Hepatic stellate cell (primary cell): ENCODE measurements around the gene PTPN14.

Experiments used
- DNase-seq: peaks from one replicate; pipeline ENCODE4 v3.0.0; 2011; ENCODE audit warnings: low spot score

The PTPN14 gene

DNA sequence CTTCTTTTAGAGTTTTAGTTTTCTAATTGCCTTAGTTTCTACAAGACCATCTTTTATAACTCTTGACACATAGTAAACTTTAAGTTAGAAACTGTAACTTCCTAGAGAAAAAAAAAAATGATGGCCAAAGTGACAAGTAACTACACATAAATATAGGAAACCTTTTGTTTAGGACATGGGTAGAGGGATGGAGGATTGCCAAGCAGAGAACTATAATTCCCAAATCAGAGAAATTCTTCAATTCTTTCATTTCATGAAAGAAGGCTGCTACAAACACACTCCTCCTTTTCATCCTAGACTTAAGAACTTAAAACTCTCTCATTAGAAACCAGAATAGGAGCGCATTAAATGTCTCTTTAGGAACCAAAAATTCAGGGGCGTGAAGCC, 125.0 kb downstream of the PTPN14 start:
- no peak for DNase-seq

DNA sequence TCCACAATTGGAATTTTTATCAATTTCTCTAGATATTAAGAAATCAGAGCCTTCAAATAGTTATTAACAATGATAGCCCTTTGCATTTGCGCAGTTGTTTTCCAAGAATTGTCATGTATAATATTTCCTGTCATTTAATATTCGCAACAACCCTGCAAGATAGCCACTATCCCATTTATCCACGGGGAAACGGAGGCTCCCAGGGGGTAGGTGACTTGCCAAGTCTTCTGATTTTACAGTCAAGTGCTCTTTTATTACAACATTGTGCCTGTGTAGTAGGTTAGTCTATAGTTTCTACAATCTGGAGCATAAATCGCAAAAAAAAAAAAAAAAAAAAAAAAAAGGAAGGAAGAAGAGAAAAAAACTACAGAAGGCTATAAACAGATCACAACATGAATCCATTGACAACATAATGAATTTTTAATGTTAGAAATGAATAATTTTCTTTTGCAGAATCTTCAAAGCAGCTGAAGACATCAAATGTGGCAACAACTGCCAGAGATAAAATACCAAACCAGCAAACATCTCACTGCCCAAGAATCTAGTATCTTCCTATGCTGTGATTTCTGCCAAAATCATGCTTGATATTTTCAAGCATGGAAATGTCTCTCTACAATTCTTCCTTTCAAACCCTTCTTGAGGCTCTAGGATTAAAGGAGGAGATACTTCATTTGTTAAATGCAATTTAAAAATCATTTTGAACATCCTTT, 125.5 kb downstream of the PTPN14 start:
- DNase-seq, result no peak

DNA sequence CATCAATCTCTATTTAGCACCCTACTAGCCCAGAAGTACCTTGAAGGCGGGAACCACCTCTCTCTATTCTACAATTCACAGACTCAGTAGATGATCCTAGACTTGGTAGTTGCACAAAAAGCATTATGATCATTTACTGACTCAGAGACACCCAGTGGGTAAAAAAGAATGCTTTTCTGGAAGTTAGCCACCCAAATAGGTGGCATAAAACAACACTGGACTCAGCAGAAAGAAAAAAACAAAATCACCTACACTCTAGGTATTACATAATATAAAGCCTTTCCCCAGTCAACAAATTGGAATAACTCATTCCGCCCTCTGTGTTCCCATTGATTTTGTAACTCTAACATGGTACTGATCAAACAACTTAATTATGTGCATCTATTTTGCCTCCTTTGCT, 126.3 kb downstream of the PTPN14 start:
- no peak for DNase-seq

DNA sequence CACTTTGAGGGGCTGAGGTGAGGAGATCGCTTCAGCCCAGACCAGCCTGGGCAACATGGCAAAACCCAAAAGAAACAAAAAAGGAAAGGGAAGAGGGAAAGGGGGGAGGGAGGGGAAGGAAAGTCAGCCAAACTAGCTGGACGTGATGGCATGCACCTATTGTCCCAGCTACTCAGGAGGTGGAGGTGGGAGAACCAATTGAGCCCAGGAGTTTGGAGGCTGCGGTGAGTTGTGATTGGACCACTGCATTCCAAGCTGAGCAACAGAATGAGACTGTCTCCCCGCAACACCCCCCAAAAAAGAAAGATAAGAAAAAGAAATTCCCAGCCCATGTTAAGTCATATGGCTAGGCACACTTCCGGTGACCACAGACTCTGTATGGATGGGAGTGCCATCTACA, 128.4 kb downstream of the PTPN14 start:
- DNase-seq, result no peak

DNA sequence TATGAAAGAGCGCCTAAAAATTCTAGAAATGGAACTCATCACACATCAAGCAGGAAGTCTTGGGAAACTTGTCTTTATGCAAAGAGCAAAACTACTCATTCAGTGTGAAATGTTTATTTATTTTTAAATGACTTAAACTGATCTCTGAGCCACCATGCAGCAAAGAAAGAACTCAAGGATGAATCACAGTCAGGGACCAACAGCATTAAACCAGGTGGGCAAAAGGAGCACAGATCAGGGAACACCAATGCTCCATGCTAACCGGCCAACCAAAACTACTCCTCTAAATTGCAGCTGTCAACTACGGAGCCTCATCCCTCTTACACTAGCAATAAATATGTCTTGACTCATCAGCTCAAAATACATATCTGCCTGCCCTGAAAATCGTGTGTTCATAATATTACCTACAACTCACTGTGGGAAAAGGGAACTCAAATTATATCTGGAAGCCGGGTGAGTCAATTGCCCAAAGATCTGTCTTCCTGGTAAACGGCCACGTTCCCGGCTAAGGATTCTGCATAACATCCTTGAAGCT, 129.2 kb downstream of the PTPN14 start:
- peak; percentile 47 for DNase-seq

DNA sequence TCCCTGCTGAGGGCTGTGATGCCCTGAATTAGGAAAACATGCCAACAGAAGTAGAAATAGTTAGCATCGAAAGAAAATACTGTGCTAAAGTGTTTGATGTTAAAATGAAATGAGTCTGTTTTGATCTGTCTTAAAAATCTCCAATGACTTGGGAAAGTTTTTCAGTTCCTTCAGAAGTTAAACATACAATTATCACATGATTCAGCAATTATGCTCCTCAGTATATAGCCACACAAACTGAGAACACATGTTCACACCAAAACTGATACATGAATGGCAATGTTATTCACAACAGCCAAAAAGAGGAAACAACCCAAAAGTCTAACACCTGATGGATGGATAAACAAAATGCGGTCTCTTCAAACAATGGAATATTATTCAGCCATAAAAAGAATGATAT, 130.6 kb downstream of the PTPN14 start:
- no peak for DNase-seq

DNA sequence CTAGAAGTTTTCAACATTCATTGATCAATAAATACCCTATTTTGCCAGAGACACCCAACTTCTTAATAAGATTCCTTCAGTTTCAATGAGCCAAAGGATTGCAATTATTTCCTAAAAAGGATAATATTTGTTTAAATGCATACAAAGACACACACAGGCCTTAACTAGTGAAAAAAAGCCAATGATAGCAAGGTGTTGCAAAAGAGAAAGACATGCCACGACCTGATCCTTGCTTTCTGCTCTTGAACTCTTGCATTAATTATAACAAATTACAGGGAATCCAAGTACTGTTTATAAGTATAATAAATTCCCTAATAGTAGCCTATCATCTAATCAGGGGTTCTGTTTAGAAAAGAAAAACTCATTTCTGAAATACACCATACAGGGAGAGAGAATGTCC, 131.1 kb downstream of the PTPN14 start:
- no peak for DNase-seq

DNA sequence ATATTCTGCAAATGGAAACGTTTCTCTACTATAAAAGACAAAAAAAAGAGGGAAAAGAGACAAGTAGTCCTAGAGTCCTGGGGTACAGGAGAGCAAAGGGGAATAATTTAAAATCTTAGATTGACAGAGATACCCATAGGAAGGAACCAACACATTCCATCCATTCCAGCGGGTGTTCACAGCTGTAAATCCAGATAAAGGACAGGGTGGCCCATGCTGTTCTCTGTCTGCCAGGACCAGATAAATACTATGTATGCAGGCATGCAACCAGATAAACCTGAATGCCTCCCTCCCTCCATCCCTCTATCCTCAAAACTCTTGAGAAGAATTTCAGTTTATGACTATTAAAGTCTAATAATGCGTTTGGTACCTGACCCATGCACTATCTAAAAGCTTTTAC, 131.8 kb downstream of the PTPN14 start:
- DNase-seq, result no peak

DNA sequence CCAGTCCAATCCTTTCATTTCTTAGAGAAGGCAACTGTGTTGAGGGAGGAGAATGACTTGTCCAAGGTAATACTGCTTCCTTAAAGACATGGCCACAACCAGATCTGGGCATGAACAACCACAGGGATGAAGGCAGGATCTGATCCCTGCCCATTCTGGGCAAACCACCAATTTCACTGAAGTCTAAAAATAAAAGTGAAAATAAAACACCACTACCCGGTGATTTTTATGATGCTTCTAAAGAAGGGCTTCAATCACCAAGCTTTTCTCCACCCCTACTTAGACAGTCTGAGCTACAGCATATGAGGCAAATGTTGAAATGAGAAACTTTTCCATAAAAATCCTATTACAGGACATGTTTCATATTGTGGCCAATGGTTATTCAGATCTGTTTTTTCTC, 133.0 kb downstream of the PTPN14 start:
- no peak for DNase-seq

DNA sequence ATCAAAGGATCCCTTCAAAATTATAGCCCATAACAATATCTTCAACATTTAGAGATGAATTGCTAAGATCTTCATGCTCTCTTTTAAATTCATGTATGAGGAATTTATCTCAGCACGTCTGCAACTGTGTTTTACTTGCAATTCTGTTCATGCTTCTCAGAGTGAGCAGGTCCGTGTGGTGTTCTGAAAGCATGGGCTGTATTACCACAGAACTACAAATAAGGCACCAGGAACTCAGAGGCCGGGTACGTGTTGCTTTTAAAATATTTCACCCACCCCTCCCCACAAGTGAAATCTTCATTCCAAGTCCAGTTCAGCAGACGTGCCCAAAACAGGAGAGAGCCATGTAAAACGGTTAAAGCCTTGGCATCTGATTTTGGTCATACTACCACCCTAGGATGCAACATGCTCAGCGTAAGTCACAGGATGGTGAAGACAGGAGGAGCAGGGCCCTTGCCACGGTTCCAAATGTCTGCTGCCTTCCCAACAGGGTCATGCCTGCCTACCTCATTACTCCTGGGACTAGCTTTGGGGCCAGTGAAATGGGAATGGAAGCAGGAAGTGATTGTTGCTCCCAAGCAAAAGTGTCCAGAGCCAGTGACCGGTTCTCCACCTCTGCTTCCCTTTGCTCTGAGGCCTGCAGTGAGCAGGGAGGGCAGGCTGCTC, 133.7 kb downstream of the PTPN14 start:
- no peak for DNase-seq

DNA sequence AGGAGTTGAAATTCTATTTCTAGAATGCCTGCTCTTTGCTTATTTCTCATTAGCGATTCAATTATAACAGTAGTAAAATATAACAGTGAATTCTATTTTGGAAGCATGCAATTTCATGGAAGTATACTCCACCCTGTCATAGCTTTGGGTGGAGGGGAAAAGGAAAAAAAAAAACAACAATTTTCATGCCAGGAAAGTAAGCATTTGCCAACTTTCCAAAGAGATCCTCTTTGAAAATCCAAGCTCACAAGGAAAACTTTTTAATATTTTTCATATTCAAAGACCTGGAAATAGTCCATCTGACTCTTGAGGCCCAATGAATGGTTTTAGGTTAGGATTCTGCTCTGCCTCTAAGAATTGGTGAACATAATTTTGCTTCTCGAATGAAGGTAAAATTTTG, 134.5 kb downstream of the PTPN14 start:
- DNase-seq, result no peak

DNA sequence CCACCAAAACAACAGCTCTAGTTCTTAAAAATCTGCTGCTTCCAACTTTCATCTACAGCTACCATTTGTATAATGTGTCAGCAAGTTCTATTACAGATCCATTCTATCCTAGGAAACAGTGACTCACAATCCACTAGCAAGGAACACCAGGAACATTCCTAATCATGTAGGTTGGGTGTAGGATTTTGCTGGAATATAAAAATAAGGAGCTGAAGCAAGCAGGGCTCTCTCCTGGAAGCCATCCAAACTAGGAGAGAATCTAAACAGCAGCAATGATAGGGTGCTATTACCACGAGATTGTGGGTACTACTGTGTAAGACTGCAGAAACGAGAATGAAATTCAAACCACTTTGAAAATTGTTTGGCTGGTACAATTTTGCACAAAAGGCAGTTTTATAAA, 135.0 kb downstream of the PTPN14 start:
- no peak for DNase-seq

DNA sequence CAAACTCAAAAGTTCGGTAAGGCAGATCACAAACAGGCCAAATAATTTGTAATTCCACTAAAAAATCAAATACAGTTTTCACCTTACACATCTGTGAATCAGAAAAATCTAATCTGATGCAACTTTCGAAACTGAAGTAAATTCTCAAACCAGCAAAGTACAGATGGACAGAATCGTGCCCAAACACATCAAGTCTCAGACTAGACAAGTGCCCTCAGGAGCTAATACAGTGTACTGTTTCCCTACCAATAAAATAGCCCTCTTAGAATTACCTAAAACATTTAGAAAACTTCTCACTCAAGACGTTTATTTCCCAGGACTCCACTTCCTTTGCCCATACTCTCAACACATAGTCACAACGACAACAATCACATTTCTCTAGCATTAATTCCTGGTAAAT, 136.3 kb downstream of the PTPN14 start:
- DNase-seq, result no peak

DNA sequence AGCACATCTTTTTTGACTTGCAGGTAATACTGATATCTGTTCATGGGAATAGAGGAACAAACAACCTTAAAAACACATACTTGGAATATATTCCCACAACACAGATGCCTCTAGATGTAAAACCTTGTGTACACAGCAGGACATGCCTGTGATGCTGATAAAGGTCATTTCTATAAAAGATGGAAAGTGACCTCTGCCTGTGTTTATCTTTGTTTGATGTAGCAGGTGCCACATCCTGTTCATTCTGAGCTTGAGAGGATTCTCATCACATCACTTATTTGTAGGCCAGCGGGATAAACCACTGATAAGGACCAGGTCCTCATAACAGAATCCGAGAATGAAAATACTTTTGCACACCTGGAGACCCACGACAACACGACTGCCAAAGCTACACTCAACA, 136.7 kb downstream of the PTPN14 start:
- no peak for DNase-seq

DNA sequence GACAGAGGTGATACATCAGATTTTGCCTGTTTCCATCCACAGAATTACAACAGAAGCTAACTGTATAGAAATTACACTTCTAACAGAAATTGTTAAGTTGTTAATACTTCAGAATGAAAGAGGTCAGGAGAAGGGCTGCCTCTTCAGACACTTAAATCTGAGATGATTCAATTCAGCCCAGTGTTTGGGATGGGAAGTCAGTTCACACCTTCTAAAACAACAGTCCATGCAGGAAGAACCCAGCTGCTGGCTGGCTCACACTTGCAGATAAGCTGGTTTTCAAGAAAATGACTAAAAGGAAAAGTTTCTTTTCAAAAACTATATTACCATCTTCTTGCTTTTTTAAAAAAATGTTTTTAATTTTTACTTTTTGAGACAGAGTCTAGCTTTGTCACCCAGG, 138.1 kb downstream of the PTPN14 start:
- no peak for DNase-seq

DNA sequence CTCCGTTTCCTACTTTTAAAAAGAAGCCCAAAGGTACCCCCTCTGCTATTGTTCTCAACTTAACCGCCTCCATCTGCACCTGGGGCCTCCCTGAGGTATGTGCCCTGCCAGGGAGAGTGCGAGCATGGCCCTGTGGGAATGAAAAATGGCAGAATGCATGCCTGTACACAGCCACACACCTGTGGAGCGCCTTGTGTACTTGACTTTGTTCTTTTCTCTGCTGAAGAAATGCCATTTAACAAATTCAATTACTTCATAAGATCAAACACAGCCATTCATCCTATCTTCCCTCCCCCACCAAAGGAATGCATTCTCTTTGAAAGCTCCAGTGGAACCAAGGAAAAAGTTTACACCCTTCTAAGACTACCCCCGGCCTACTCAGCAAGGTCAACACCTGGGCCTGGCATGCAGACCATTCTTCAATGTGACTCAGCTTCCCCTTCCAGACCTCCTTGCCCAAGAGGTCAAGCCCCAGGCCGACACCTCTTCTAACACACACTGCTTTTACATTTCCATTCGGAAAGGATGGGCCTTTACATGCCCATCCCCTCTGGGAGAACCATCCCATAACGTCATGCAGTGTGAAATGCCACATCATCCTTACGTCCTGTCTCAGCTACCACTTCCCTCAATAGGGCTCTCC, 146.7 kb downstream of the PTPN14 start:
- no peak for DNase-seq

DNA sequence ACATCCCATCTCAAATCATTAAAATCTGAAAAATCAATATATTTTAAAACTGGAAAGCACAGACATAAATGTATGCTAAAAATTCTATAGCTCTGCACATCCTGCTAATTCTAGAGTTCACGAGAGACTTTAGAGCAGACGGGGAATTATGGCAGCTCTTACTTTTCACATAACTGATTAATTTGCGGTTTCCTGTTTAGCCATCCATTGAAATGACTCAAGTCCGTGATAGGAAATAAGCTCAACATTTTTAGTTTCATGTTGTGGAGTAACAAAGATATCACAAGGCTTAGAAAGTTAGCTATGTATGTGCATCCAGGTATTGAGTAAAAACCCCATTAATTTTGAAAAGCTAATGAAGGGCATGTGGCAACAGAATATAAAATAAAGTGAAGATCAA, 147.2 kb downstream of the PTPN14 start:
- DNase-seq, result no peak

DNA sequence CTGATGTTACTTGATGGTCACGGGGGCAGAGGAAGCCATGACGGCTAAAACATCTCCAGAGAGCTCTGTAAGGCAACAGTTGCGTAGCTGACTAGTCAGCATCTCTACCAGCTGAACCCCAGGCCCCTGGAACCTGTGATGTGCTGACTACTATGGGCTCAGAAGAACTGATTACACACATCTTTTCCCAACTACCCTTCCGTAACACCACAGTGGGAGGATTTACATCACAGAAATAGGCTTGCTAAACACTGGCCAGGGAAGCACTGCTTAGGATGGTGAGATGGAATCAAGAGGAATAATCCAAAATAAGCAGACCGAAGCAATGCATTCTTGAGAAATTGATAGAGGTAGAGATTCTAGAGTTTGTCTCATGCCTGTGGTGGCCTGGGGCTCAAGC, 148.0 kb downstream of the PTPN14 start:
- no peak for DNase-seq

DNA sequence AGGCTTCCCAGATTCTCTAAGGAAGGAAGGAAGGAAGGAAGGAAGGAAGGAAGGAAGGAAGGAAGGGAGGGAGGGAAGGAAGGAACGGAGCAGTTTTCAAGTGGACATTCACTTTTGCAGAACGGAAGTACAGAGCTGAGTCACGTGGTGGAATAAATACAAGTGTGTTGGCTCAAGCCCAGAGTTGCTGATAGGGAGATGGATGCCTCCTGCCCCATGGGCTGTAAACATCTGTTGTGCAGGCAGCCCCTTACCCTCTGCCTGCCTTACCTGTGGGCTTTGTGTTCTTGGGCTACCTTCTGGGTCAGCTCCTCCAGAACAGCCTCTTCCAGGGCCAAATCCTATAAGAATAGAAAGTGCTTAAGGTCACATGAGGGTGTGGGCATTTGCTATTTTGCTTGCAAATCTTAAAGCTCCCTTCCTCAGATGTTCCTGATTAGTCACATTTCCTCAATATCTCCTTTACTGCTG, 148.8 kb downstream of the PTPN14 start:
- DNase-seq, result no peak

DNA sequence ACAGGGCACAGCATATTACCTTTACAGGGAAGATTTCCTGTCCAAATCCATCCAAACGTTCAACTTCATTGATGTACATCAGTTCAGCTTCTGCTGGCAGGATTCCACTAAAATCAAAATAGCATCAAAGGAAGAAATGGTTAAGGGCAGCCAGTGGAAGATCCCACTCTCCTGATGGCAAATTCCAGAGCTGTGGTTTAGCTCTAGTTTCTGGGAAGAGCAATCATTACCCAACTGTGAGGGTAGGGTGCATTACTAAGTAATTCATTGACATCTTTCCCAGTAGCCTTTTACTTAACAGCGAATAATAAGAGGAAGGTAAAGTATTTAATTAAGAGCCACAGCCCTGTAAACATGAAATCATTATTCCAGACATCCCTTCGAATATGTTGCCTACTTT, 149.7 kb downstream of the PTPN14 start:
- no peak for DNase-seq

DNA sequence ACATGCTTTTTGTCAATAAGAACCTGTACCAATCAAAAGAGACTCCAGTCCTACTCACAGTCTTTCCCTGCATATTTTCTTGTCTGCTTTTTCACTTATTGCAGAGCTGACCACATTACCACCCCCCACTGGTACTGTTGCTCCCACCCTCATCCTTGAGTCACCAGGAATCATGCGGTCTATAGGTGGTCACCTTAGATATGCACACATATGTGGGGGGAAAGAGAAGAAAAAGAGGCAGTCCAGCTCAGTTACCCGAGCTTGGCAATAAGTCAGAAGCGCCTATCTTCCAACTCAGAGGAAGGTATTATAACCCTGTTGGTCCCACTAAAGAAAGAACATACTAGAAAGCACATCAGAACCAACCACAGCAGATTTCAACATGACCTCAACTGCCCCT, 151.3 kb downstream of the PTPN14 start:
- DNase-seq, result no peak

DNA sequence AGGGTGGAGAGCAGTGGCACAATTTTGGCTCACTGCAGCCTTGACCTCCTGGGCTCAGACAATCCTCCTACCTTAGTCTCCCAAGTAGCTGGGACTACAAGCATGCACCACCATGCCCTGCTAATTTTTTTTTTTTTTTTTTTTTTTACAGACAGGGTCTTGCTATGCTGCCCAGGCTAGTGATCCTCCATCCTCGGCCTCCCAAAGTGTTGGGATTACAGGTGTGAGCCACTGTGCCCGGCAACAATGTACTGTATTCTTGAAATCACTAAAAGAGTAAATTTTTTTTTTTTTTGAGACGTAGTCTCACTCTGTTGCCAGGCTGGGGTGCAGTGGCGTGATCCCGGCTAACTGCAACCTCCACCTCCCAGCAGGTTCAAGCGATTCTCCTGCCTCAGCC, 152.9 kb downstream of the PTPN14 start:
- DNase-seq, result no peak

DNA sequence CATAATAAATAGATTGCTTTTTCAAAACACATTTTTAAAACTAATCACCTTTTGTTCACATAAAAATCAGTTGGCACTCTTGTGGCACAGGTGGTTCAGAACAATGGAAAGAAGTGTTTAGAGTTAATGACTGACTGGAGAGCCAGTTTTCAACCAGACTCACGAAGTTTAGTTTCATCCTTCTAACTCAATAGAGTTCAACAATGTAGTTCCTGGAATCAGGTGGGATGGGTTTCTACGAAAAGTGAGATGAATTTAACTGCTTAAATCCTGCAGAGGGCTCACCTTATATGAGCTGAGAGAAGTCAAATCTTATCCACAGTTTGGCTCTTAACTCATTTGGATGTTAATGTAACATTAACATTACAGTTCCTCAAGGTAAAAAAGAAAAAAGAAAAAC, 153.9 kb downstream of the PTPN14 start:
- no peak for DNase-seq
